NB4 (cell line): ENCODE data around the gene CFAP300.

Experiments used
- CTCF ChIP-seq: IDR thresholded peaks from one replicate; pipeline ENCODE4 v1.5.1; 2012; ENCODE audit warnings: low read depth, low read length
- MYC ChIP-seq: IDR thresholded peaks from 2 replicates; pipeline ENCODE4 v1.6.1; 2011; ENCODE audit warnings: low read depth, low read length
- POLR2A ChIP-seq: IDR thresholded peaks from 2 replicates; pipeline ENCODE4 v1.6.1; 2011; ENCODE audit warnings: mild to moderate bottlenecking; ENCODE audit not compliant: insufficient read length; ENCODE audit errors: extremely low read depth
- TF ChIP-seq, protein P1 (sequence below): IDR thresholded peaks from 2 replicates; pipeline ENCODE4 v1.6.1; 2011; ENCODE audit warnings: low read depth, low read length

DNA sequence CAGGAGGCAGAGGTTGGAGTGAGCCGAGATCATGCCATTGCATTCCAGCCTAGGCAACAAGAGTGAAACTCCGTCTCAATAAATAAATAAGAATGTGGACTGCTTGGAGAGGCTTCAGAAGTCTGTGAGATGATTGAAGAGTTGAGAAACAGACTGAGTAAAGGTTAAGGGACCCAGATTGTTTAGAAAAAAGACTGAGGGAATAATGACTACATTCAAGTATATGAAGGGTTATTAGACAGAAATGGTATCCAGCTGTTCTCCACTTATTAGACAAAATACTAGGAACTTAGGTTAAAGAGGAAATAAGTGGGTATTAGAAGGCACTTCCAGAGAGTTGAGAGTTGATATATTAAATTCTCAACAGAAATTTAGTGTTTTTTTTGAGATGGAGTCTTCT is 52.5 kb downstream of the CFAP300 start:
- TF ChIP-seq CTCF (no peak), MYC (no peak), POLR2A (no peak)
- TF ChIP-seq, protein P1, sequence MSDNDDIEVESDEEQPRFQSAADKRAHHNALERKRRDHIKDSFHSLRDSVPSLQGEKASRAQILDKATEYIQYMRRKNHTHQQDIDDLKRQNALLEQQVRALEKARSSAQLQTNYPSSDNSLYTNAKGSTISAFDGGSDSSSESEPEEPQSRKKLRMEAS: no peak
